Endothelial cell of umbilical vein (primary cell): ENCODE data around the gene FAM114A2.

Experiments
- MYC ChIP-seq: IDR thresholded peaks from one replicate; pipeline ENCODE4 v1.6.1; 2011; ENCODE audit warnings: mild to moderate bottlenecking, low read depth, low read length
- POLR2A ChIP-seq: IDR thresholded peaks from 2 replicates; pipeline ENCODE4 v1.6.1; 2012; ENCODE audit warnings: low read depth, mild to moderate bottlenecking, control low read depth, low read length
- TF ChIP-seq, protein P1 (sequence below), 2 donors: IDR thresholded peaks; 1 replicate in 1 of 2; 2 replicates in 1 of 2; pipeline ENCODE4 v1.5.1; 2011; ENCODE audit warnings: low read length in 2 of 2, mild to moderate bottlenecking in 2 of 2, moderate library complexity in 2 of 2, control low read depth in 1 of 2, inconsistent platforms in 1 of 2, low read depth in 1 of 2; ENCODE audit not compliant: insufficient read depth in 1 of 2; ENCODE audit errors: extremely low read depth in 1 of 2

DNA sequence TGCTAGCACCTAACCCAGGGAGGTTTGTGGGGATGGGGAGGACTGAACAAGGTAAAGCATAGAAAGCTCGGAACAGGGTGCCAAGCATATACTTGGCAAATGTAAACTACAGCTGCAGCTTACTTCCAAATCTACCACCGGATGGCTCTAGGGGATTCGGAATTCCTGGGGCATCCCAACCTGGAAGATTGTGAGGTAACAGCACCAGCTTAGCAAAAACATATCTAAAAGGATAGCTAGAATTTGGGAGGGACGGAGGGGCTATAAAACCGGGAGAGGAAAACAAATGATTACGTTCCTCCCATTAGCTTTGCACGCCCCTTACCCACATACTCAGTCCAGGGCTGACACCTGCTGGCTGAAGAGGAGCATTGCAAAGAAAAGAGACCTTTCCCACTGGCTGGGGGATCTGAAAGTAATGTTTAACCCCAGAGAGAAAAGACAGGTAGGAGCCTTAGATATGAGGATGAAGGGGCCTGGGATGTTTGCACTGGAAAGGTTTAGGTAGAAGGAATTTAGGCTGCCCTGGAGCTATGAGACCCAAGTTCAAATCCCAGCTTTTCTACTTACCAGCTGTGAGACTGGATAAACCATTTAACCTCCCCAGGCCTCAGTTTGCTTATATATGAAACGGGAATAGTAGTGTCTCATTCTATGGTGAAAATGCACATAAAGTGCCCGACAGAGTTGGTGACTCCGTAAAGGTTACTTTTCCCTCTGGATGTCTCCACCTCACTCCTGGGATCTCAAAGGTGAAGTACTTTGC lies 73.6 kb downstream of the FAM114A2 start:
- no peak for TF ChIP-seq MYC
- TF ChIP-seq, protein P1, sequence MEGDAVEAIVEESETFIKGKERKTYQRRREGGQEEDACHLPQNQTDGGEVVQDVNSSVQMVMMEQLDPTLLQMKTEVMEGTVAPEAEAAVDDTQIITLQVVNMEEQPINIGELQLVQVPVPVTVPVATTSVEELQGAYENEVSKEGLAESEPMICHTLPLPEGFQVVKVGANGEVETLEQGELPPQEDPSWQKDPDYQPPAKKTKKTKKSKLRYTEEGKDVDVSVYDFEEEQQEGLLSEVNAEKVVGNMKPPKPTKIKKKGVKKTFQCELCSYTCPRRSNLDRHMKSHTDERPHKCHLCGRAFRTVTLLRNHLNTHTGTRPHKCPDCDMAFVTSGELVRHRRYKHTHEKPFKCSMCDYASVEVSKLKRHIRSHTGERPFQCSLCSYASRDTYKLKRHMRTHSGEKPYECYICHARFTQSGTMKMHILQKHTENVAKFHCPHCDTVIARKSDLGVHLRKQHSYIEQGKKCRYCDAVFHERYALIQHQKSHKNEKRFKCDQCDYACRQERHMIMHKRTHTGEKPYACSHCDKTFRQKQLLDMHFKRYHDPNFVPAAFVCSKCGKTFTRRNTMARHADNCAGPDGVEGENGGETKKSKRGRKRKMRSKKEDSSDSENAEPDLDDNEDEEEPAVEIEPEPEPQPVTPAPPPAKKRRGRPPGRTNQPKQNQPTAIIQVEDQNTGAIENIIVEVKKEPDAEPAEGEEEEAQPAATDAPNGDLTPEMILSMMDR (IDR thresholded peaks at IDR 0.05; ENCODE audit: extremely low read depth in 1 of 2, insufficient read depth in 1 of 2, low read depth in 1 of 2, low read length in 2 of 2) = peak; percentile 79 to 80
- no peak for TF ChIP-seq POLR2A
